Effector CD4-positive, alpha-beta T cell (primary cell): ENCODE results near the gene FAM83C.

Experiments used
- DNase-seq: peaks from one replicate; pipeline ENCODE4 v3.0.0-alpha.2; 2020

The FAM83C gene

DNA sequence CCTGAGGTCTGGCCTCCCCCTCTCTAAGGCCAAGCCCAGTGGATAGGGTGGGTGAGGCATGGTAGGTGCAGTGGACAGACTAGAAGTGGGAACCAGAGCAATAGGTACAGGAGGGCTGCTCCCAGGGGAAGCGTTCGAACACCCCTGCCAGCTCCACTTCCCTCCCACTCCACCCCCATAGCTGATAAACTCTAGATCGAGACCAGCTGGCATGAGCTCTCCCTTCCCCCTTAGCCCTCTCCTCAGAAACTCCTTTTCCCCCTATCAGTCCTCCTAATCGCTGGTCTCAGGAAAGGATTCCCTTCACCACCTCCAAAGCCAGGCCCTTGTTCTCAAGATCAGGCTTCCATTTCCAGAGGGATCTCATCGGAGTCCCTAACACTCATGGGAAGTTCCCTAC, 6.0 kb upstream of the FAM83C start:
- DNase-seq = no peak

DNA sequence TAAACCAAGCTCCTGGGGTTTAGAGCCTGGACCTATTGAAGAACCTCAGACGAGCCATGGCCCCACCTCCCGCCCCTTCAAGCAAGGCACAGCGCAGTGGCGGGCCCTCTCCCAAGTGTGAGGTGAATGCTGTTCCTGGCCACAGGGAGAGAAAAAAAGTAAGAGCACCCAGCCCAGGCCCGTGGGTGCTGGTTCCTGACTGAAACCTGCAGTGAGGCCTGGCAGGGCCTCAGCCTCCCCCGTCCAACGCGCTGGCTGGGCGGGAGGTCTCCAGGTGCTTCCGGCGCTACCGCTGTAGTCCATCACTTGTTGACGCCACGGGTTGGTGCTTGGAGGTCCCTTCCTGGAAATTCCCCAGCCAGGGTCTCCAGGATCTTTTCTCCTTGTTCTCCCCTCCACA, 5.5 kb upstream of the FAM83C start:
- no peak for DNase-seq

- no peak for DNase-seq
These were observed 4.9 kb upstream of the FAM83C start for GRCh38 chr20:35297155-35297554.

GRCh38 chr20:35296101-35296554, 3.9 kb upstream of the FAM83C start:
- DNase-seq = no peak

- DNase-seq = no peak
These were observed 3.4 kb upstream of the FAM83C start for GRCh38 chr20:35295674-35296073.

DNA sequence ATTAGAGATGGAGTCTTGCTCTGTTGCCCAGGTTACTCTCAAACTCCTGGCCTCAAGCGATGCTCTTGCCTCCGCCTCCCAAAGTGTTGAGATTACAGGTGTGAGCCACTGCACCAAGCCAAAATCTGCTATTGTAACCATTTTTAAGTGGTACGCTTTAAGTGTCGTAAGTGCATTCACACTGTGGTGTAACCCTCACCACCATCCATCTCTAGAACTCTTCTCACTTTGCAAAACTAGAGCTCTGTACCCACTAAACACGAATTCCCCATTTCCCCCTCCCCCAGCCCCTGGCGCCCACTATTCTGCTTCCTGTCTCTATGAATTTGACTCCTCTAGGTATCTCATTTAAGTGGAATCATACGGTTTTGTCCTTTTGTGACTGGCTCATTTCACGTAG, 2.8 kb upstream of the FAM83C start:
- DNase-seq = no peak

DNA sequence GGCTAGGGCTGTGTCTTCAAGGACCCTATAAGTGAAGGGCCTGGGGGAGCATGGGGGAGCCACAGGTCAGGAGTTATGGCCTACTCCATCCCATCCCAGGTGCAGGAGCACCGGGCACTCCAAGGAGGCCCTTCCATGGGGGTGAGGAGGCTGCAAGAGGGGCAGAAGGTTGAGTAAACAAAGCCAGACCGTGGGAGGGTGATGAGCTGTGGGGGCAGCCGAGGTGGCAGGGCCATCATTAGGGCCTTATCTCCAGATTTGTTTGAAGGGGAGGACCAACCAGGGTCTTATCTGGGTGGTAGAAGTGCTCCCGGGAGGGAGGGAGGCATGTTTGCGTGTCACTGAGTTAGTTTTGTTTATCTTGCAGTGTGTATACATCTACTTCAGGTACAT, 2.1 kb upstream of the FAM83C start:
- no peak for DNase-seq

DNA sequence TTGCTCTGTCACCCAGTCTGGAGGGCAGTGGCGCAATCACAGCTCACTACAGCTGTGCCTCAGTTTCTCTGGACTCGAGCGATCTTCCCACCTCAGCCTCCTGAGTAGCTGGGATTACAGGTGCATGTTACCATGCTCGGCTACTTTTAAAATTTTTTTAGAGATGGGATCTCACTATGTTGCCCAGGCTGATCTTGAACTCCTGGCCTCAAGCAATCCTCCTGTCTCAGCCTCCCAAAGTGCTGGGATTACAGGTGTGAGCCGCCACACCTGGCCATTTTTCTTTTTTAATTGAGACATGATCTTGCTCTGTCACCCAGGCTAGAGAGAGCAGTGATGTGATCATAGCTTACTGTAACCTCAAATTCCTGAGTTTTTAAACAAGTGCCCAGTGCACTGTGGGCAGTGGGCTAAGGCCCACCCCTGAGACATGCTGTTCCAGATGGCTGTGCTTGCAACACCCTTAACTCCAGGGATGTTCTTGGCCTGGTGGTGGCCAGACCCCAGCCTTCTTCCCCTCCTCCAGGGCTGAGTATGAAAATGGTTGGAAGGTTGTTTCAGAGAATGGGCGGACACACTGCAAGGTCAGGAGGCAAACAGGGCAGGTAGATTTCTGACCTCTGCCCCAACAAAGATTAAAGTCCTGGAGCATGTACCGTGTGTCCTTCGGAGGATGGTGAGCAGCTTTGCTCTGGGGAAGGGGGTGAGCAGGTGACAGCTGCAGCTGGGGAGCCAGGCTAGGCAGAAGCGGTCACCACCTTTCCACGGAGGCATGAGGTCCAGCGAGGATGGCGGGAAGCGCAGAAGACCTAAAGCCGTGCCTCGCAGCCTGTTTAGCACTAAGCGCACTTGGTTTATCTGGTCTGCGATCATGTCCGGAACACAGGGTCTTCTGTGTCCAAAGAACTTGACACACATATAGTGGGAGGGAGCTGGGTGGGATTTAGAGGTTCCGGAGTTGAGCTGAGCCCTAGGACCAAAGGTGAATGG, 1.4 kb upstream of the FAM83C start:
- no peak for DNase-seq

- no peak for DNase-seq
These were observed 470 bp upstream of the FAM83C start for GRCh38 chr20:35292504-35293285.

- DNase-seq = no peak
These were observed 1.3 kb downstream of the FAM83C start for GRCh38 chr20:35290887-35291417.

GRCh38 chr20:35290186-35290886, 1.9 kb downstream of the FAM83C start:
- DNase-seq = no peak

DNA sequence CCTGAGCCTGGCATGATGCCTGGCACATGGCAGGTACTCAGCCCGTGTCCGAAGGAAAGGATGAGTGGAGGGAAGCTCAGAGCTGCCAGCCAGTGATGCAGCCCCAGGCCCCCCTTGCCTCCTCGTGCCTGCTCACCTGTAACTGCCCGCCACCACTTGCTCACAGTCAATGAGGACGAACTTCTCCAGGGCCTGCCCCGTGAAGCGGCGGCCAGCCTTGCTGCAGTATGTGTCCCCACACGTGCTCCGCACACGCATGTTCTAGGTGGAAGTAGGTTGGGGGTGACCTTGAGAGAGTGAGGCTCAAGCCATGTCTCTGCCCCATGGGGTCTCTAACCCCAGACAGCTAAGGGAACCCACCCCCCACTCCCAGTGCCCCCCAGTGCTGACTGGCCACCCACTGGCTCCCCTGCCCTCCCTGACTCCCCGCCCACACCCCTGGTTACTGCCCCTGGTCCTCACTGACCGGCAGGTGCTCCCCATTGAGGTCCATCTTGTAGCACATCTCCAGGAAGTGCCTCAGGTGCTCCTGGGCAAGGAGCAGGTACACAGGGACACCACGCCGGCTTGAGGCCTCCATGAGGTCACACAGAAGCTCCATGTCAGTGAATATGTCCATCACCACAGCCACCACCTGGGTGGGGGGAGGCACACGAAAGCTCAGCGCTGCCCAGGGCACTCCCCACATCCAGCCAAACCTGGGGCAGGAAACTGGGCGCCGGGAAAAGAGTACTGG, 3.7 kb downstream of the FAM83C start:
- no peak for DNase-seq

GRCh38 chr20:35287509-35288324, 4.5 kb downstream of the FAM83C start:
- DNase-seq = no peak

DNA sequence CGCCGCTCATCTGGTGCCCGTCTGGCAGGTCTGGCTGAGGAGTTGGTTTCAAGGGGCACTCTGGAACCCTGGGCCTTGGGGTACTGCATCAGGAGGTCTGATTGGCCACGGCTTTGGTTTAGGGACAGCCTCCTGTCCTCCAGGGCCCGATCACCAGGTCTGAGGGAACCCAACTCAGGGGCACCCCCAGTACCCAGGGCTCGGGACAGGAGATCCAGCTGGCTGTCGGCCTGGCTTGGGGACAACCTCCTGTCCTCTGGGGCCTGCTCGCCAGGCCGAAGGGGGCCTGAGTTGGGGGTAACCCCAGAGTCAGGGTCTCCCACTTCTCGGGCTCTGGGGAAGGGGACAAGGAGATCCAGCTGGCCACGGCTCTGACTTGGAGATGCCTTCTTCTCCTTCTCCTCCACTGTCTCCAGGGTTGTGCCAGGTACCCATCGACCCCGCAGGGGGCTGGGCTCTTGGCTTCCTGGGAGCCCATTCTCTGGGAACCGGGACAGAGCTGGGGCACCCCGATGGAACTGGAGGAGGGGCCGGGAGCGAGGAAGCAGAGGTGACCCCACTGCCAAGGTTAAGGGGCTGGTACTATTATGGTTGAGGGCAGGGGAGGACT, 5.2 kb downstream of the FAM83C start:
- DNase-seq = no peak

GRCh38 chr20:35286077-35286898, 5.9 kb downstream of the FAM83C start:
- DNase-seq = no peak

DNA sequence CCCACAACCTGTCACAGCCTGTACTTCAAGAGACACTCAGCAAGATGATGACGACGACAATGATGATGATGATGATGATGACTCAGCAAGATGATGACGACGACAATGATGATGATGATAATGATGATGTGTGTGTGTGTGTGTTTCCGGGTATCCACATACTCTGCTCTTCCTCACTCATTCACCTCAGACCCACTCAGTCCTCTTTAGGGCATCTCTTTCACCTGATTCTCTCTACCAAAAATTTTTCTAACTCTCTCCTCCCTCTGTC, 6.5 kb downstream of the FAM83C start:
- no peak for DNase-seq

DNA sequence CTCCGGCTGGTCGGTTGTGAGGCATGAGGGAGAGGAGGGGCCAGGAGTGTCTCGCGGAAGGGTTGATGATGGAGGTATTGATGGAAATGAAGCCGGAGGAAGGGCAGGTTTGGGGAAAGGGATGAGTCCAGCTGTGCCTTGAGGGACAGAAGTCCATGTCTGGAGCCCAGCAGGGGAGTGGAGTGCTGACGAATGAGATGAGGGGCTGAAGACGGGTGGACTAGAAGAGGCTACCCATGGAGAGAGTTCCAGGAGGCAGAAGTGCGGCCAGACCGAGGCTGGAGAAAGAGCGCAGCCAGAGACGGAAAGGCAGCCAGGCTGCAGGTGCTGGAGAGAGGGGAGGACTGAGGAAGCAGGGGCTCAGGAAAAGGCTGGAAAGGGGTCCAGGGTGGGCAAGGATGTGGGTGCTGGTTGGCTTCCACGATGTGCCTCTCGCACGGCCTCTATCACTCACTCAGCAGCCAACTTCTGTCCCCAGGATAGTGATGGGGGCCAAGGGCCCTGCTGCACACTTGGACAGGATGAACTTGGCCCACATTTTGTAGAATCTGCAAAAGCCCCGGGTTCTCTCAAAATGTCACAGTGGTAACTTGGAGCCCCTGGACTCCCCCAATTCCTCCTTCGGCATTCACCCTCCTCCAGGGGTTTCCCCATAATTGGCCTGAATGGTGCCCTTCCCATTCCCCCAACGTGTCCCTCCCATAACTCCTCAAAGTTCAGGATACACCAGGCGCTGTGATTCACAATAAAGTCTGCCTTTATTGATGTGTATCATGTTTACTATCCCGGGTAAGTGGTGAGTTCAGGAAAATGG, 7.0 kb downstream of the FAM83C start:
- no peak for DNase-seq

DNA sequence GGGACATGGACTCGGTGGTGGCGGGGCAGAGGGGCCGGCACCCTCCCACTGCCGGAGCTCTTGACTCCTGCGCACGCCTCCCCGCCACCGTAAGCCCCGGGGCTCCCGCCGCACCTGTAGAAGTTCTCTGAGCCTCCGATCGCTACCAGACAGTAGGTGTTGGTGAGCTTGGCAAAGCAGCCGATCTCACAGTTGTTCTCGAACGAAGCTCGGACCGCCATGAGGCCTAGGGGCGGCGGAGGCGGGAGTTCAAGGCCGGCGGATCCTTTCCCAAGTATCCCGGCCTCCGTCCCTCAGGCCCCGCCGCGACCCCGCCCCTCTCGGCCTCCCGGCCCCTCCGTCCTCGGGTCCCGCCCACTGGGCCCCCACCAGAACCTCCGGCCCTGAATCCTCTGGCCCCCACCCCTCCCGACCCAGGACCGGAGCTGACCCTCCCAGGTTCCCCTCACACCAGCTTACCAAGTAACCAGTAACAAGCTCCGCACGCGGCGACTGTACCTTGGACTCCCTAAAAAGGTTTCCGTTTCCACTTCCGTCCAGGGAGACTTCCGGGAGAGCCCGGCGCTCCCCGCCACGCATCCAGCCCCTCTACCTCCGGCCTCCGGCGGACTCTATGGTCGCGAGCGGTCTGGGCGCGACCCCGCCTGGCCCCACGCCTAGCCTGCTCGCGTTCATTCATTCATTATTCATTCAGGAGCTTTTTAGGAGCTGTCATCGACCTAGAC, 7.8 kb downstream of the FAM83C start, which contains the start of gene EIF6:
EIF6 (minus strand) TSS at position 506 of the 725 bp plus-strand sequence; CDS start at position 221, 285 bp downstream.
- peak; percentile 54 for DNase-seq
